Testis (tissue), 3 donors: ENCODE results near the gene ITGAE. TPM values are rescaled to one million over a fixed set of nuclear protein-coding genes. Genes with fewer than 3 reads are reported as not detected.
A peak's percentile ranks its signal among the peaks of the same experiment; 100 is the strongest.

ENCODE experiments used
- DNase-seq: peaks from one replicate; pipeline ENCODE4 v3.0.0-alpha.2; 2019
- H3K27ac ChIP-seq, 2 donors: fragments of 200-600 bp; sonication (generic); one replicate each; pipeline ENCODE4 v1.5.1; 2019
- H3K27me3 ChIP-seq: fragments of 200-600 bp; sonication (generic); one replicate; pipeline ENCODE4 v1.5.1; 2019
- H3K36me3 ChIP-seq: fragments of 200-600 bp; sonication (generic); one replicate; pipeline ENCODE4 v1.5.1; 2017; ENCODE audit warnings: low read depth; ENCODE audit errors: missing control alignments
- H3K4me1 ChIP-seq: fragments of 200-600 bp; sonication (generic); one replicate; pipeline ENCODE4 v1.5.1; 2019
- H3K4me3 ChIP-seq, 2 donors: fragments of 200-600 bp; sonication (generic); one replicate each; pipeline ENCODE4 v1.5.1; 2017 to 2019
- H3K9me3 ChIP-seq: fragments of 200-600 bp; sonication (generic); one replicate; pipeline ENCODE4 v1.5.1; 2017
- POLR2A ChIP-seq: fragments of 450-650 bp; IDR thresholded peaks from one replicate; pipeline ENCODE4 v1.6.1; 2017; ENCODE audit warnings: antibody characterized with exemption, mild to moderate bottlenecking, moderate library complexity
- WGBS, 2 donors: methylation state at CpG; one replicate each; pipeline ENCODE4 v1.1.5; 2018; 5-methylcytosine and 5-hydroxymethylcytosine counted together
- intact Hi-C: fragments of 100-400 bp; cut with DNase I; formaldehyde crosslinking; loops from one replicate; pipeline ENCODE4 v1.15.1; 2023; ENCODE audit warnings: low total_unique reads
- polyA plus RNA-seq: library from polyadenylated mRNA; stranded (reverse); fragments of 350-450 nt; fragmentation: Illumina TruSeq; extraction: RNeasy Lipid Tissue Mini Kit (QIAGEN cat#74804); gene quantifications from one replicate; pipeline ENCODE4 v1.2.3, GENCODE V29; 2014; ENCODE audit warnings: low read depth, low replicate concordance; ENCODE audit not compliant: insufficient read depth
- total RNA-seq, 2 donors: library from RNA; depleted of rRNA; stranded (reverse); fragments of >200 nt; gene quantifications; one replicate each; pipeline ENCODE4 v1.2.3, GENCODE V29; 2016
- TF ChIP-seq, protein P1 (sequence below), 3 experiments: fragments of 450-650 bp in 2 of 3; fragments of 200-600 bp in 1 of 3; sonication (generic) in 1 of 3; IDR thresholded peaks; one replicate each; pipeline ENCODE4 v1.5.1; 2016 to 2019; ENCODE audit warnings: antibody characterized with exemption in 3 of 3, mild to moderate bottlenecking in 2 of 3, moderate library complexity in 1 of 3

The ITGAE gene
- total and polyA plus RNA-seq, 3 donors from 2014 or later = 13.1 to 46.7 (median 16.1) TPM

DNA sequence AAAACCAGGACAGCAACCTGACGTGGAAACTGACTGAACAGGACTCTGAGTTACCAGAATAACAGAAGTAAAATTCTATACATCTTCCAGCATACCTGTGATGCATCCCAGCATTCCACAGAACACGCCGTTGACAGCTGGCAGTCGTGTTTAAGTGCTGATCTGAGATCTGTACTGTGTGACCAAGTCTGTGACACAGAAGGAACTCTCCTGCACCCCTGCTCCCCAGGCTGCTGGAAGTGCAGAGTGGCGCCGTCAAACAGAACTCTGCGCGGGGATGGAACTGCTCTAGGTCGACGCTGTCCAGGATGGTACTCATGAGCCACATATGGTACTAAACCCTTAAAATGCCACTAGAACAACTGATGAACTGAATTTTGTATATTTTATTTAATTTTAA lies 804 bp upstream of the ITGAE start:
- Histone ChIP-seq H3K36me3 (no peaks in the 10 kb centered on the region), H3K4me3 (no peak overlapping the region), H3K4me1 (peaks cover 30% of the 10 kb centered on the region), H3K27ac (no peak overlapping the region), H3K27me3 (no peaks in the 10 kb centered on the region), H3K9me3 (no peaks in the 10 kb centered on the region)
- WGBS, 2 donors = 94 to 96% methylated on average over 10 of the region's 10 CpGs
- intact Hi-C loops = no loop called here
- TF ChIP-seq POLR2A = no peak
- TF ChIP-seq, protein P1, sequence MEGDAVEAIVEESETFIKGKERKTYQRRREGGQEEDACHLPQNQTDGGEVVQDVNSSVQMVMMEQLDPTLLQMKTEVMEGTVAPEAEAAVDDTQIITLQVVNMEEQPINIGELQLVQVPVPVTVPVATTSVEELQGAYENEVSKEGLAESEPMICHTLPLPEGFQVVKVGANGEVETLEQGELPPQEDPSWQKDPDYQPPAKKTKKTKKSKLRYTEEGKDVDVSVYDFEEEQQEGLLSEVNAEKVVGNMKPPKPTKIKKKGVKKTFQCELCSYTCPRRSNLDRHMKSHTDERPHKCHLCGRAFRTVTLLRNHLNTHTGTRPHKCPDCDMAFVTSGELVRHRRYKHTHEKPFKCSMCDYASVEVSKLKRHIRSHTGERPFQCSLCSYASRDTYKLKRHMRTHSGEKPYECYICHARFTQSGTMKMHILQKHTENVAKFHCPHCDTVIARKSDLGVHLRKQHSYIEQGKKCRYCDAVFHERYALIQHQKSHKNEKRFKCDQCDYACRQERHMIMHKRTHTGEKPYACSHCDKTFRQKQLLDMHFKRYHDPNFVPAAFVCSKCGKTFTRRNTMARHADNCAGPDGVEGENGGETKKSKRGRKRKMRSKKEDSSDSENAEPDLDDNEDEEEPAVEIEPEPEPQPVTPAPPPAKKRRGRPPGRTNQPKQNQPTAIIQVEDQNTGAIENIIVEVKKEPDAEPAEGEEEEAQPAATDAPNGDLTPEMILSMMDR (IDR thresholded peaks at IDR 0.05) = no peak
- DNase-seq = no peak

DNA sequence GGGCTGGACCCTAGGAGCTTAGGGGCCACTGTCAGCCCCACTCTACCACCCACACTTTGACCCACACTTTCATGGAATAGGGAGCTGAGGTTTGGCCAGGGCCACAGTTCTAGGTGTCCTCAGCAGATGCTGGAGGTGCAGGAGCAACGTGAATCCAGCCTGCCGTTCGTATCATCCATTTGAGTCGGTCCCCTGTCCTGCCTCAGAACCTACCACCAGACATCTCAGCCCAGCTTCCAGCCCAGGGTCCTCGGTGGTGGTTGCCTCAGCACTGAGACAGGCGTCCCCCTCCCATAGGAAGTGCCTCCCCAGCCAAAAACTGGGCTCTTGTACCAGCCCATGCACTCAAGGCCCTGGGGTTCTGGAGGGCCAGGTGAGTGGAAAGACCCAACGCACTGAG lies 359 bp upstream of the ITGAE start:
- Histone ChIP-seq H3K27me3 (no peaks in the 10 kb centered on the region), H3K4me1 (peaks cover 30% of the 10 kb centered on the region), H3K36me3 (no peaks in the 10 kb centered on the region), H3K27ac (no peak overlapping the region), H3K9me3 (no peaks in the 10 kb centered on the region), H3K4me3 (no peak overlapping the region)
- no peak for DNase-seq
- intact Hi-C loops = no loop called here
- 80 to 96% methylated on average over 7 of the region's 7 CpGs for WGBS, 2 donors
- no peak for TF ChIP-seq POLR2A
- TF ChIP-seq, protein P1 (IDR thresholded peaks at IDR 0.05) = no peak

DNA sequence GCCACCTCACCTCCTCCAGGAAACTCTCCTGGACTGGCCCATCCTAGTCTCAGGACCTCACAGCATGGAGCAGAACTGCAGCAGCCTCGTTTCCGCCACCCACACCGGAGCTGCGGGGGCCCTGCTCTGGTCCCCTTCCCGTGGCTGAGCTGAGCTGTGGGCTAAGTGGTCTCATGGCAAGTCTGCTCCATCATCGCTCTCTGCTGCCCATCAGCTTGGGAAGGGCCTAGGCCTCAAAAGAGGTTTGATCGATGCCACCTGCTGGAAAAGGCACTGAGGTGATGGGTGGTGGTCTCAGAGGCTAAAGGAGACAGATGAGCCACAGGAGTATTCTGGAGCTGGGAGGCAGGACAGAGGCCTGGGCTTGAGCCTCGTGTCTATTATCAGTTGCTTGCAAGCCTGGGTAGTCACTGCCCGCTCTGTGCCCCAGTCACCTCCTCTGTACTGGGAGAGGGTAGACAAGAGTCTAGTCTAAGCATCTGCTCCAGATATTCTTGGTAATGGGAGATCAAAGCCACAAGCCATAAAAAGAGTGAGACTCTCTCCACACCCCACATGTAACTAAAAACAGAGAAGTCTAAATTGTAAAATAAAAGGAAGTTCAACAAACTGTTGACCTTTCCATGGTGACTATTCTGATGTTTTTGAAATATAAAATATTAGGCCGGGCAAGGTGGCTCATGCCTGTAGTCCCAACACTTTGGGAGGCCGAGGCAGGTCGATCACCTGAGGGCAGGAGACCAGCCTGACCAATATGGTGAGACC lies 1.6 kb downstream of the ITGAE start:
- no peaks in the 10 kb centered on the region for H3K27me3 ChIP-seq
- H3K9me3 ChIP-seq = no peaks in the 10 kb centered on the region
- TF ChIP-seq, protein P1 (IDR thresholded peaks at IDR 0.05) = no peak
- TF ChIP-seq POLR2A = no peak
- intact Hi-C loops = no loop called here
- H3K4me3 ChIP-seq = no peak overlapping the region
- DNase-seq = no peak
- H3K36me3 ChIP-seq = no peaks in the 10 kb centered on the region
- 71 to 87% methylated on average over 11 to 12 of the region's 12 CpGs for WGBS, 2 donors
- H3K4me1 ChIP-seq = peaks cover 30% of the 10 kb centered on the region
- H3K27ac ChIP-seq = no peak overlapping the region

DNA sequence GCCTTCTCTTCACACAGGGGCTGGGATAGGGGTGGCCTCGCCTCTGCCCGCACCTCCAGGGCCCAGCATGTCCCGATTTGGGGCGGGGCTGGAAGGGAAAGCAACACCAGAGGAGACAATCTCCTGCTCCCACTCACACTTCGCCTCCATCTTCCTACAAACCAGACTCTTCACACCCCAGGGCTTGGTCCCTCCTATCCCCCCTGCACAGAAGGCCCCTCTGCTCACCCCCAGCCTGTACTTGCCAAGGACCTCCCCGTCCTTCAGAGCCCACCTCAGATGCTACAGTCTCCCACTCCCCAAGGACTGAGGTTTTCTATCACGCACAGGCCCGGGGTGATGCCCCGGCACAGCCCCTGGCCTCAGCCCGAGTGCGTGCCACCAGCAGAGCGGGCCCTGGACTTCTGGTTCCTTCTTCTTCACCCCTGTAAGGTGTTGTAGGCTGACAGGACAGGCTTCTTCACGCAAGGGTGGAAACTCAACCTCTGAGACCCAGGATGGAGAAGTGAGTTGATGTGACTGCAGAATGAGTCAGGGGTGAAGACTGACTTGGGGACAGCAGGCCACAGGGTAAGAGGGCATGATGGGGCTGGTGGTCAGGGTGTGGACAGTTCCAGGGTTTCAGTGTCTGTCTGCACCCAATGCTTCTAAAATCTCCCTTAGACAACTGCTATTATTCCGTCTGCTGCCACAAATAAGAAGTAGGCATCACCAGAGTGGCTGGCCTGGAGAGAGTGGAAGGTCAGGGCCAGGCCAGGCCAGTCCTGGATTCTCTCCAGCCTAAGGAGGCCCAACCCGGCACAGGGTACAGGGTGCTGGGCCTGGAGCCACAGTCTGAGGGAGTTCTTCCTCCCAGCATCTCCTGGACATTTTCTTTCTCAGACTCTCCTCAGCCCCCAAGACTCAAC lies 2.5 kb downstream of the ITGAE start:
- no peaks in the 10 kb centered on the region for H3K9me3 ChIP-seq
- H3K27me3 ChIP-seq = no peaks in the 10 kb centered on the region
- intact Hi-C loops = no loop called here
- 78 to 90% methylated on average over 15 of the region's 15 CpGs for WGBS, 2 donors
- H3K27ac ChIP-seq = peak overlapping the region in 1 of 2 donors; percentile 24
- peak; percentile 81 for DNase-seq
- peaks cover 30% of the 10 kb centered on the region for H3K4me1 ChIP-seq
- H3K4me3 ChIP-seq = no peak overlapping the region
- TF ChIP-seq, protein P1 (IDR thresholded peaks at IDR 0.05) = no peak
- TF ChIP-seq POLR2A = no peak
- H3K36me3 ChIP-seq = no peaks in the 10 kb centered on the region
